B cell (primary cell): ENCODE data around the gene UBE2J2.

Source experiments
- CTCF ChIP-seq: fragments of 200-600 bp; IDR thresholded peaks from one replicate; pipeline ENCODE4 v1.8.0; 2022; ENCODE audit warnings: antibody characterized with exemption, mild to moderate bottlenecking
- EZH2 ChIP-seq: IDR thresholded peaks from 2 replicates; pipeline ENCODE4 v1.6.1; 2012; ENCODE audit warnings: borderline replicate concordance, low read depth, mild to moderate bottlenecking, moderate library complexity, low read length; ENCODE audit not compliant: insufficient read depth, poor library complexity, severe bottlenecking

DNA sequence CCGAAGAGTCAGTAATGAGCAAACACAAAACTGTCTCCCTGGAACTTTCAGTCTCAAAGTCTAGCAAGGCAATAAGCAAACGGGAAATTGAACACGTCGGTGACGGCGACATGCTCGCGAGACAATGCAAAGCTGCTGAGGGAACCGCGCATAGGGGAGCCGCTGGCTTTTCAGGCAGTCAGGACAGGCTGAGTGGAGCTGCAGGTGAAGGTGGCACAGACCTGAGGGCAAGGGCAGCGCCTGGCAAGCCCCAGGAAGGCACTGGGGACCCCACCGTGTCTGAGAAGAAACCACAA, 45.9 kb upstream of the UBE2J2 start:
- TF ChIP-seq CTCF (no peak), EZH2 (no peak)
